Measurements from ENCODE around the gene ABCA2.

Gene ABCA2

GRCh38 chr9:137009938-137010732 lies 17.9 kb downstream of the ABCA2 start (continued):
- TF ChIP-seq TSHZ2 (CRISPR knock-in tag; IDR thresholded peaks at IDR 0.05) (no peak), PPARA (CRISPR knock-in tag; IDR thresholded peaks at IDR 0.05; ENCODE audit: borderline replicate concordance) (no peak), CSRNP3 (CRISPR knock-in tag; IDR thresholded peaks at IDR 0.05) (no peak), RARB (CRISPR knock-in tag; IDR thresholded peaks at IDR 0.05) (no peak), ISL1 (CRISPR knock-in tag; IDR thresholded peaks at IDR 0.05) (no peak), TCF4 (CRISPR knock-in tag; IDR thresholded peaks at IDR 0.05; ENCODE audit: borderline replicate concordance) (no peak), ZNF70 (CRISPR knock-in tag; IDR thresholded peaks at IDR 0.05) (no peak), ZNF8 (CRISPR knock-in tag; IDR thresholded peaks at IDR 0.05) (no peak)

GRCh38 chr9:137009217-137009616 lies 18.8 kb downstream of the ABCA2 start:
- no peak for TF ChIP-seq ZC3H10 (CRISPR knock-in tag; IDR thresholded peaks at IDR 0.05)
- TF ChIP-seq ISL1 (CRISPR knock-in tag; IDR thresholded peaks at IDR 0.05) = no peak
- no peak for TF ChIP-seq ZFP30 (CRISPR knock-in tag; IDR thresholded peaks at IDR 0.05)
- no peak for TF ChIP-seq GLIS3 (CRISPR knock-in tag; IDR thresholded peaks at IDR 0.05)
- no peak for TF ChIP-seq RARB (CRISPR knock-in tag; IDR thresholded peaks at IDR 0.05)
- no peak for ATAC-seq

- TF ChIP-seq OSR1 (CRISPR knock-in tag; IDR thresholded peaks at IDR 0.05) = no peak
- no peak for TF ChIP-seq RARB (CRISPR knock-in tag; IDR thresholded peaks at IDR 0.05)
- no peak for TF ChIP-seq PPARA (CRISPR knock-in tag; IDR thresholded peaks at IDR 0.05; ENCODE audit: borderline replicate concordance)
- no peak for TF ChIP-seq ISL1 (CRISPR knock-in tag; IDR thresholded peaks at IDR 0.05)
- no peak for TF ChIP-seq ZNF8 (CRISPR knock-in tag; IDR thresholded peaks at IDR 0.05)
- no peak for TF ChIP-seq ARNTL (CRISPR knock-in tag; IDR thresholded peaks at IDR 0.05; ENCODE audit: borderline replicate concordance, low read depth)
- TF ChIP-seq CREB5 (CRISPR knock-in tag; IDR thresholded peaks at IDR 0.05; ENCODE audit: low read depth) = no peak
- no peak for TF ChIP-seq ZFP30 (CRISPR knock-in tag; IDR thresholded peaks at IDR 0.05)
- no peak for TF ChIP-seq ZFP3 (CRISPR knock-in tag; IDR thresholded peaks at IDR 0.05)
- no peak for TF ChIP-seq CSDC2 (CRISPR knock-in tag; IDR thresholded peaks at IDR 0.05)
- no peak for TF ChIP-seq TOX (CRISPR knock-in tag; IDR thresholded peaks at IDR 0.05; ENCODE audit: borderline replicate concordance)
- ATAC-seq = no peak
These were observed 19.7 kb downstream of the ABCA2 start for GRCh38 chr9:137008312-137008711.

- ATAC-seq = no peak; the same call in 2 of the 3 replicates
- TF ChIP-seq TOX (CRISPR knock-in tag; IDR thresholded peaks at IDR 0.05; ENCODE audit: borderline replicate concordance) = no peak
- no peak for TF ChIP-seq OSR1 (CRISPR knock-in tag; IDR thresholded peaks at IDR 0.05)
- no peak for TF ChIP-seq PPARA (CRISPR knock-in tag; IDR thresholded peaks at IDR 0.05; ENCODE audit: borderline replicate concordance)
- TF ChIP-seq ISL1 (CRISPR knock-in tag; IDR thresholded peaks at IDR 0.05) = no peak
These were observed 20.2 kb downstream of the ABCA2 start for GRCh38 chr9:137007816-137008270.

- TF ChIP-seq ZNF565 (CRISPR knock-in tag; conservative IDR thresholded peaks at IDR 0.05; ENCODE audit: low read depth) (no peak), BACH2 (CRISPR knock-in tag; IDR thresholded peaks at IDR 0.05; ENCODE audit: borderline replicate concordance) (no peak), GLIS3 (CRISPR knock-in tag; IDR thresholded peaks at IDR 0.05) (no peak), PPARA (CRISPR knock-in tag; IDR thresholded peaks at IDR 0.05; ENCODE audit: borderline replicate concordance) (no peak), SNAI2 (CRISPR knock-in tag; IDR thresholded peaks at IDR 0.05) (no peak), ZNF70 (CRISPR knock-in tag; IDR thresholded peaks at IDR 0.05) (no peak), ARNTL (CRISPR knock-in tag; IDR thresholded peaks at IDR 0.05; ENCODE audit: borderline replicate concordance, low read depth) (no peak), TOX (CRISPR knock-in tag; IDR thresholded peaks at IDR 0.05; ENCODE audit: borderline replicate concordance) (no peak), ZNF8 (CRISPR knock-in tag; IDR thresholded peaks at IDR 0.05) (no peak), ZC3H10 (CRISPR knock-in tag; IDR thresholded peaks at IDR 0.05) (no peak), CREB5 (CRISPR knock-in tag; IDR thresholded peaks at IDR 0.05; ENCODE audit: low read depth) (no peak), OSR1 (CRISPR knock-in tag; IDR thresholded peaks at IDR 0.05) (no peak), ISL1 (CRISPR knock-in tag; IDR thresholded peaks at IDR 0.05) (no peak), POU6F1 (CRISPR knock-in tag; IDR thresholded peaks at IDR 0.05; ENCODE audit: borderline replicate concordance, low read depth) (no peak), ZFP3 (CRISPR knock-in tag; IDR thresholded peaks at IDR 0.05) (no peak), ZFP30 (CRISPR knock-in tag; IDR thresholded peaks at IDR 0.05) (no peak), TCF4 (CRISPR knock-in tag; IDR thresholded peaks at IDR 0.05; ENCODE audit: borderline replicate concordance) (no peak)
- no peak for ATAC-seq
These were observed 20.8 kb downstream of the ABCA2 start for GRCh38 chr9:137007108-137007815.

Data from SK-N-SH treated with all-trans-retinoic acid at 6 μM for 48 hours (cell line).